Glomerular visceral epithelial cell (primary cell): ENCODE data around the gene DMKN.

ENCODE experiments used
- DNase-seq: peaks from one replicate; pipeline ENCODE4 v3.0.0-alpha.2; 2016; ENCODE audit errors: extremely low spot score

The DMKN gene

DNA sequence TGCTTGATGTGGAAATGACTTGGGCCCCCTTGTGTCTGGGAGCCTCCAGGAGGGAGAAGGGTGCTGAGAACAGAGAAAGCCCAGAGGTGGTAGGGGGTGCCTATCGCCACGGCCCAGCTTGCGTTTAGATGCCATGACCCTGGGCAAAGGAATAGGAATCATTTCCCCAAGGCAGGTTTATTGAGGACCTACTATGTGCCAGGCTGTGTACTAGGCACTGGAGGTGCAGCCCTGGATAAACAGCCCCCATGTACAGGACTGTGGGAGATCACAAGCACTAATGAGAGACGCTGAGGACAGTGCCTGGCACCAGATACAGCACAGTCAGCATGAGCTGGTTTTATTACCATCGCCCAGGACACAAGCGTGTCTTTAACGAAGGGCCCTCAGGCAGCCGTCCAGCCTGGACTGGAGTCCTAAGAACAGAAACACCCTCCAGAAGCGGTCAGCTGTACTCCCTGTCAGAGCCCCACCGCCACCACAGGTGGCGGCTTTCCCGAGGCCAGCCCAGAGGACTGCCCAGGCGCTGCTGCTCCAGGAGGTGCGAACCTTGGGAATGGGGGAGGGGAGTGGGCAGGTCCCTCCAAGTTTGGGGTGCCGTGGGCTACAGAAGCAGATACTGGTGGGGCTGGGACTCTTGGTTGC lies 36.6 kb upstream of the DMKN start:
- no peak for DNase-seq

DNA sequence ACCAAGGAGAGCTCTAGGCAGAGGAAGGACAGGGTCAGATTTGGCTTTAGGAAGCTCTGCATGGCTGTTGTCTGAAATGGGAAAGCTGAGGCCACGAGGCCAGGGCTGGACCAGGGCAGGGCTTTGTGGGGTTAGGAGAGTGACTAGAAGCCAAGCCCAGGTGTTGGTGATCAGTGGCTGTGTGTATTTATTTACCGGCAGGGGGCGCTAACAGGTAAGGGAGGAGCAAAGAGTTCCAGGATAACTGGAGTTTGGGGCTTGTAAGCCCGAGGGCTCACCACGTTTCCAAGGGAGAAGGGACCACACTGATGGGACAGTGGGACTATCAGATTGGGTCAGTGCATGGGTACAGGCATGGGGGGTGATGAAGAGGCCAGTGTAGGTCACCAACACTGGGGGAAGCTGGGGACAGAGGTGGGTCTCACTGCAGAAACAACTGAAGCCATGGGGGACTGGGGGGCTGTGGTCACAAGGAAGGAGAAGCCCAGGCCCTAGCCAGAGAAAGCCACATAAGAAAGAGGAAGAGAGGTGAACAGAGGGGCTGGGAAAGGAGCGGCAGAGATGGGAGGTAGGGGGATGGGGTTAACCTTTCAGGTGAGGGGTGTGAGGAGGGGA lies 35.8 kb upstream of the DMKN start:
- DNase-seq: peak; percentile 72

GRCh38 chr19:35546532-35546931 lies 33.1 kb upstream of the DMKN start:
- DNase-seq: no peak

- peak; percentile 31 for DNase-seq
These were observed 32.5 kb upstream of the DMKN start for GRCh38 chr19:35545855-35546381.

DNA sequence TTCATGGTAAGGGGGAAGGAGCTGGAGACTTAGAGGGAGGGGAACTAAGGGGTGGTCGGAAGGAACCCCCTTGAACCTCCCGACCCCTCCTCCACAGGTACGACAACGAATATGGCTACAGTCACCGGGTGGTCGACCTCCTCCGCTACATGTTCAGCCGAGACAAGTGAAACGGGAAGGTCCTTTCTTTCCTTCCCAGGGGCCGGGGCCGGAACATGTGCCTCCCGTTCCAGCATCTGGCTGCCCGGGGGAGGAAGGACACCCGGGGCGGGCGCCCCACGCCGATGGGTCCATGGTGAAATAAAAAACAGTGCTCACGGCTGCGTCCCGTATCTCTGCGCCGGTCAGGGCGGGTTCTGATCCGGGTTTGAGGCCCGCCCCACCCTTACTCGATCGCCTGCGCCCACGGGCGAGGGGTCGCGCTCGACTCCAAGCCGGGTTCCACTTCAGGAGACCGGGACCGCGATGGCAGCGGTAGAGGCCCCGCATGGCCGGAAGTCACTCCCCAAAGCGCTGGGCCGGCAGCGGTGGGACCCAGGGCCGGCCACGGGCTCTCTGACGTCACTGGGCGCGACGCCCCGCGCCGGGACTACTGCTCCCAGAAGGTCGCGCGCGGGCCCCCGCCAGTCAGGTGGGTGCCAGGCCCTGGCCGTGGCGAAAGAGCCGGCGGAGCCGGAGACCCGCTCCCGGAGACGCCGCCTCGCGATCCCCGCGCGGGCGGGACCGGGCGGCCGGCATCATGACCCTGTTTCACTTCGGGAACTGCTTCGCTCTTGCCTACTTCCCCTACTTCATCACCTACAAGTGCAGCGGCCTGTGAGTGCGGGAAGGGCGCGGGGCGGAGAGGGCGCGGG lies 31.8 kb upstream of the DMKN start, which contains the start of gene TMEM147:
TMEM147 (plus strand) TSS at position 626 of the 854 bp plus-strand sequence; CDS start at position 740, 114 bp downstream.
- peak; percentile 85 for DNase-seq

DNA sequence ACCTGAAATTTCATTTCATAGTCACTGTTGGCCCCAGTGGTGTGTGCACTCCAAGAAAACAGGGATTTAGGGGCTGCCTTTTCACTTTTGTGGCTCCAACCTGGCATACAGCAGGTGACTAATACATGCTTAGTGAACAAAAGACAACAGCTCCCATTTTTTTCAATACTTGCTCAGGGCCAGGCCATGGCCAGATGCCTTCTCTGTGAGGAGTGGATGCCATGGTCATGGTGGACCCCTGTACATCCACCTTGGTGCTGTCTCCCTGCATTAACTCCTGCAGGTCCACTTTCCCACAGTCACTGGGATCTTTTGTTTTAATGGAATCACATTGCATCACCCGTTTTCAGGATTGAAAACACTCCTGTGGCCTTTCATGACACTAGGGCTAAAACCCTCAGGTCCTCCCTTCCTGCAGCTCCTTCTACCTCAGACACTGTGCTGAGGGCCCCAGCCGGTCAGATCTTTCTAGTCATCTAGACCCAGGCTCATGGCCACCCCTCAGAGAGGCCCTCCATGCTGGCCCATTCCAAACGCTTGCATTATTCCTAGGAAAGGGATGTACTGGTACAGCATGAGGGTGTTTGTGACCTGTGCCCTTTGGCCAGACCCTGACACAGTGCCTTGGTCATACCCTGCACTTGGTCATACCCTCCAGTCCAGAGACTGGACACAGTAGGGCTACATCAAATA lies 30.8 kb upstream of the DMKN start:
- DNase-seq: no peak

- DNase-seq: no peak
These were observed 30.0 kb upstream of the DMKN start for GRCh38 chr19:35543280-35544109.

DNA sequence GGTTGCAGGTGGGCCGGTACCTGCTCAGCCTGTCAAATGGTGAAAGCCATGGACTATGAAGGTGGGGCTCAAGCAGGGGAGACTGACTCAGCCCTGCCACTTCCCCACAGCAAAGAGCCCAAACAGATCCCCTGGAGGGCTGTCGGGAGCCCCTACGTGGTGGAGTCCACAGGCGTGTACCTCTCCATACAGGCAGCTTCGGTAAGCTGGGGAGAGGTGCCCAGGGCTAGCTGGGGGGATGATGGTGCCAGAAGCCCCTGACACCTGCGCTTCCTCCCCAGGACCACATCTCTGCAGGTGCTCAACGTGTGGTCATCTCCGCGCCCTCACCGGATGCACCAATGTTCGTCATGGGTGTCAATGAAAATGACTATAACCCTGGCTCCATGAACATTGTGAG lies 28.8 kb upstream of the DMKN start:
- no peak for DNase-seq

DNA sequence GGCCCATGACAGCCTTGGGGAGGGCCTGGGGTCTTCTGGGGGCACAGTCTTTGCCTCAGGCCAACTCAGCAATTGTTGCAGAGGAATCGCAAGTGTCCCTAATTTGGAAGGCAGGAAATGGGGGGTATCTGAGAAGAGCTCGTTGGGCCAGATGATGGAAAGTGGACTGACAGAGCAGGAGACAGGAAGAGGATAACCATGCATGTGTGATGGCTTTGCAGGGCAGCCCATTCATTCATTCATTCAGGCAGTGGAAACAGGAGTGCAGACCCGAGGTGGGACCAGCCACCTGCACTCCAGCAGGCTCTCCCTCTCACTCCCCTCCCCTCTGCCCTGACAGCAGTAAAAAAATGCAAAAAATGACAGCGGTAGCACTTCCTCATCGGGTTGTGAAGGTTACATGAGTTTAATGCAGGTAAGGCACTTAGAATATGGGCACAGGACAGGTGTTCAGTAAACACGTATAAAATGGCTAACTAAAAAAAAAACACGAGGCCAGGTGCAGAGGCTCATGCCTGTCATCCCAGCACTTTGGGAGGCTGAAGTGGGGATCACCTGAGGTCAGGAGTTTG lies 27.0 kb upstream of the DMKN start:
- no peak for DNase-seq

DNA sequence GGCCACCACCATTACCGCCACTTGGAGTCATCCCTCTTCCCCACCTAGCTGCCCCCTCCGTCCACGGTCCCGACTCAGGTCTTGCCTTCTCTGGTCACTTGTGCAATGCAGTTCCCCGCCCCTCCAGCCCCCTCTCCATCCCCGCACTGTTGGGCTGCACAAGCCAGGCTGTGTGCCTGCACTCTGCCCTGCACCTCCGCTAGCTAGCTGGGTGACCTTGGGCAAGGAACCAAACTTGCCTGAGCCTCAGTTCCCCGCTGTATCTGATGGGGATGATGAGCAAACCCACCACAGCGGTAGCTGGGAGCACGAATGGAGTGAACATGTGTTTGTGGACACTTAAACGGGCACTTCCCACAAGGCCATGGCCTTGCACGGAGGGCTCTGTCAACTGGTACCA lies 26.4 kb upstream of the DMKN start:
- DNase-seq: no peak

- DNase-seq: no peak
These were observed 25.9 kb upstream of the DMKN start for GRCh38 chr19:35539314-35539713.

- DNase-seq: no peak
These were observed 21.5 kb upstream of the DMKN start for GRCh38 chr19:35534803-35535480.

GRCh38 chr19:35533822-35534392 lies 20.5 kb upstream of the DMKN start:
- peak; percentile 44 for DNase-seq

DNA sequence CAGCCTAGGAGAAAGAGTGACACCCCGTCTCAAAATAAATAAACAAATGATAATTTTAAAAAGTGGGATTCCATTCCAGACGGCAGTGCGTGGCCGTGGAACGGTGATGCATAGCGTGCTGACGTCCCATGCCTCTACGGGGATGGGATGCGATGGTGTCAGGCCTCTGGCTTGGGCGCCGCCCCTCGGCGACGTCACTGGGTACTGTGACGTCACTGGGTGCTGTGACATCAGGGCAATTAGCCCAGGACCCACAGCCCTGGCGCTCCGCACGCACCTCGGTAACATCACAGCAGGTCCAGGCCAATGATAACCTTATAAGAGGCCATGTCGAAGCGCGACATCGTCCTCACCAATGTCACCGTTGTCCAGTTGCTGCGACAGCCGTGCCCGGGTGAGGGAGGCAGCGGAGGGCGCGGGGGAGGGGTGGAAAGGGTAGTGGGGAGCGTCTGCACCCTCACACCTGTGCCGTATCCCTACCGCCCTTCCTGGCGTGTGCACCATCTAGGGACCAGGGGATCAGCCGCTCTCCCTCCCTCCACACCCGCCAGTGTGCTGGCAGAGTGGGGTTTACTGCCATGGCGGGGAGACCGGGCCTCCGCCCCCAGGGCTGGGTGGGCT lies 19.9 kb upstream of the DMKN start, which contains the start of gene GAPDHS:
GAPDHS (plus strand) TSS at position 256 of the 621 bp plus-strand sequence; CDS start at position 328, 72 bp downstream.
- DNase-seq: no peak

DNA sequence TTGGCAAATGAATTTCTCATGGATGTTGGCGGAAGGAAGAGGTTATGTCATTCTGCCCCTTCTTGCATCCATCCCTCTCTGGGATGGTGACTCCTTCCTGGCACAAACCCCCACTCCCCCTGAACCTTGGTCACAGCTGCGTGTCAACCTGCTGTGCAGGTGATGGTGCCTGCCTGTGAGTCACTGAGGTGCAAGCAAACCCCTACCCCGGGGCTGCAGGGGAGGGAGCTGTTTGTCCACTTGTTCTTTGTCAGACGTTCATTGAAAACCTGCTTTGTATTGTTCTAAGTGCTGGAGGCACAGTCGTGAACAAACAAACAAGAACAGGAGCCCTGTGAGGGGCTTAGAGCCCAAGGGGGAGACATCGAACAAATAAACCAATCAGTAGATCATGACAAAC lies 17.8 kb upstream of the DMKN start:
- no peak for DNase-seq

GRCh38 chr19:35529241-35530218 lies 16.1 kb upstream of the DMKN start:
- no peak for DNase-seq

- DNase-seq: peak; percentile 31
These were observed 15.0 kb upstream of the DMKN start, which contains the start of gene SBSN for GRCh38 chr19:35528218-35529038. Gene SBSN (minus strand): TSS chr19:35528311. CDS start chr19:35528281, 30 bp downstream.
